ENCODE results near the gene OASL.

DNA sequence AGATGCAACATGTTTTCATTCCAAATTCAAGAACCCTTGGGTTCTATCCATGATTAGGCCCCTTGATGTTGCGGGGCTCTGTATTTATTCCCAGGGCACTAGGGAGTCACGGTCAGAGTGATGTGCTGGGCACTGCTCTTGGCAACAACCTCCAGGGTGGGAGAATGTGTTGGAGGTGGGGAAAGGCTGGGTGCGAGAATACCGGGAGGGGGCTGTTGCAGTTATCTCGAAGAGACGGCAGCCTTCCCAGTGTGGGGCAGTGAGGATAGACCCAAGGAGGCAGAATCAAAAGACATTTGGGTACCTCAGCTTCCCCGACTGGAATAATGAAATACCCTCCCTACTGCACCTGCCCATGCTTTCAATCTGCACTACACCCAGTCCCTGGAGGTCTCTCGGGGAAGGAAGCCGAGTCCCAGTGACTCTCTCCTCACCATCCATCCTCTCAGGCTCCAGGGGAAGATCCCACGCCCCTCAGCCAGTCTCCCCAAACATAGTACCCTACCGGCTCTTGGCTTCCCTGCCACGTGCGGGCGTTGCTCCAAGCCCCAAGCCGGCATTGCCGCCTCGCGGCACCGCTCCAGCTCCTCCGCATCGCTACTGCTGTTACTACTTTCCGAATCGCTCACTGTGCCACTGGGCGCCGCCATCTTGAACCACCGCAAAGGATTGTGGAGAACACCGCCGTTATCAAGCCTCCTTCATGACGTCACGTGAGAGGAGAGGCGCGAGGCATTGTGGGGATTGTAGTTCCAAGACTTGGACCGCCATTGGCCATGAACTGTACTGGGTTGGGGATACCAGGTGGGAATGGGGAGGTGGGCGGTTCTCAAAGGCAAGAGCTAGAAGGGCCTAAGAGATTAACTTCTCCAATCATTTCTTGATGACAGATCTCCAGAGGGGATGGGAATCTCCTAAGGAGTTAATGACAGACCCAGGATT lies 22.9 kb downstream of the OASL start, which contains the start of gene C12orf43:
- TF ChIP-seq, protein P1, sequence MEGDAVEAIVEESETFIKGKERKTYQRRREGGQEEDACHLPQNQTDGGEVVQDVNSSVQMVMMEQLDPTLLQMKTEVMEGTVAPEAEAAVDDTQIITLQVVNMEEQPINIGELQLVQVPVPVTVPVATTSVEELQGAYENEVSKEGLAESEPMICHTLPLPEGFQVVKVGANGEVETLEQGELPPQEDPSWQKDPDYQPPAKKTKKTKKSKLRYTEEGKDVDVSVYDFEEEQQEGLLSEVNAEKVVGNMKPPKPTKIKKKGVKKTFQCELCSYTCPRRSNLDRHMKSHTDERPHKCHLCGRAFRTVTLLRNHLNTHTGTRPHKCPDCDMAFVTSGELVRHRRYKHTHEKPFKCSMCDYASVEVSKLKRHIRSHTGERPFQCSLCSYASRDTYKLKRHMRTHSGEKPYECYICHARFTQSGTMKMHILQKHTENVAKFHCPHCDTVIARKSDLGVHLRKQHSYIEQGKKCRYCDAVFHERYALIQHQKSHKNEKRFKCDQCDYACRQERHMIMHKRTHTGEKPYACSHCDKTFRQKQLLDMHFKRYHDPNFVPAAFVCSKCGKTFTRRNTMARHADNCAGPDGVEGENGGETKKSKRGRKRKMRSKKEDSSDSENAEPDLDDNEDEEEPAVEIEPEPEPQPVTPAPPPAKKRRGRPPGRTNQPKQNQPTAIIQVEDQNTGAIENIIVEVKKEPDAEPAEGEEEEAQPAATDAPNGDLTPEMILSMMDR (conservative IDR thresholded peaks at IDR 0.05), result no peak
- TF ChIP-seq ZFX (IDR thresholded peaks at IDR 0.05), result no peak

Data from C4-2B (cell line).